Ovary (tissue), 3 donors: ENCODE measurements around the gene EHHADH.

ENCODE experiments used
- POLR2A ChIP-seq: fragments of 450-650 bp; IDR thresholded peaks from one replicate; pipeline ENCODE4 v1.6.1; 2017; ENCODE audit warnings: antibody characterized with exemption, mild to moderate bottlenecking, moderate library complexity
- TF ChIP-seq, protein P1 (sequence below), 3 donors: fragments of 450-650 bp in 2 of 3; fragments of 200-600 bp in 1 of 3; IDR thresholded peaks; one replicate each; pipeline versions ENCODE4 v1.5.1 to v1.8.0; 2016 to 2022; ENCODE audit warnings: antibody characterized with exemption in 3 of 3, mild to moderate bottlenecking in 1 of 3
- donor health status: DM: no; HTN: no; CAD: no.

GRCh38 chr3:185152410-185153170, 101.3 kb downstream of the EHHADH start, which contains the start of gene C3orf70:
- TF ChIP-seq, protein P1, sequence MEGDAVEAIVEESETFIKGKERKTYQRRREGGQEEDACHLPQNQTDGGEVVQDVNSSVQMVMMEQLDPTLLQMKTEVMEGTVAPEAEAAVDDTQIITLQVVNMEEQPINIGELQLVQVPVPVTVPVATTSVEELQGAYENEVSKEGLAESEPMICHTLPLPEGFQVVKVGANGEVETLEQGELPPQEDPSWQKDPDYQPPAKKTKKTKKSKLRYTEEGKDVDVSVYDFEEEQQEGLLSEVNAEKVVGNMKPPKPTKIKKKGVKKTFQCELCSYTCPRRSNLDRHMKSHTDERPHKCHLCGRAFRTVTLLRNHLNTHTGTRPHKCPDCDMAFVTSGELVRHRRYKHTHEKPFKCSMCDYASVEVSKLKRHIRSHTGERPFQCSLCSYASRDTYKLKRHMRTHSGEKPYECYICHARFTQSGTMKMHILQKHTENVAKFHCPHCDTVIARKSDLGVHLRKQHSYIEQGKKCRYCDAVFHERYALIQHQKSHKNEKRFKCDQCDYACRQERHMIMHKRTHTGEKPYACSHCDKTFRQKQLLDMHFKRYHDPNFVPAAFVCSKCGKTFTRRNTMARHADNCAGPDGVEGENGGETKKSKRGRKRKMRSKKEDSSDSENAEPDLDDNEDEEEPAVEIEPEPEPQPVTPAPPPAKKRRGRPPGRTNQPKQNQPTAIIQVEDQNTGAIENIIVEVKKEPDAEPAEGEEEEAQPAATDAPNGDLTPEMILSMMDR (IDR thresholded peaks at IDR 0.05) = no peak
- peak; percentile 10 for TF ChIP-seq POLR2A
